Measurements from ENCODE around the gene STXBP2.

Gene STXBP2

DNA sequence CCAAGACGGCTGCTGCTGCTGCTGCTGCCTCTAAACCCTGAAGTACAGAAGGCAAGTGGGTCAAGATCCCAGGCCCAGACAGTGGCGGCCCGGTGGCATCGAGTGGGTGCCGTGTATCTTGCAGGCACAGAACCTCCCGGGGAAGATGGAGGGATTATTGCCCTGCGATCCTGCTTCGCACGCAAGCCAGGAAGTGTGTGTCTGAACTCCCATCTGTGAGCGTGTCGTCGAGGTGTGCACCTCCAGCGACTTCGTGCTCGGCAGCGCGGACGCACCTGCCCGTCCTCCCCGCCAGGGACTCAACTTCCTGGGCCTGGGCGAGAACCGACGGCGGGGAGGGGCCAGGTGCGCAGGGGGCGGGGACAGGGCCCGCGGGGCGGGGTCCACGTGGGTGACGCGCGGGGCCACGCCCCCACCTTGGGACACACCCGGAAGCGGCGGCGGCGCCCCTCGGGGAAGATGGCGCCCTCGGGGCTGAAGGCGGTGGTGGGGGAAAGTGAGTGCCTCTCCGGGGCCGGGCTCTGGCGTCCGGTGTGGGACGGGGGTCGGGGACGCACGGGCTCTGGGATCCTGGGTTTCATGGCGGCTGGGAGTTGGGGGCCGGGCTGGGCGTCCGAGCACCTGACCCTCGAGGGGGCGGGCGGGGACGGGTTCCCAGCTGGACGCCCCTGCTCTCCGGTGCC is at the start of gene STXBP2:
TSS of gene STXBP2 (plus strand) at position 420 of the 683 bp plus-strand sequence. CDS start at position 460, 40 bp downstream.
- DNase-seq: peak; percentile 73

DNA sequence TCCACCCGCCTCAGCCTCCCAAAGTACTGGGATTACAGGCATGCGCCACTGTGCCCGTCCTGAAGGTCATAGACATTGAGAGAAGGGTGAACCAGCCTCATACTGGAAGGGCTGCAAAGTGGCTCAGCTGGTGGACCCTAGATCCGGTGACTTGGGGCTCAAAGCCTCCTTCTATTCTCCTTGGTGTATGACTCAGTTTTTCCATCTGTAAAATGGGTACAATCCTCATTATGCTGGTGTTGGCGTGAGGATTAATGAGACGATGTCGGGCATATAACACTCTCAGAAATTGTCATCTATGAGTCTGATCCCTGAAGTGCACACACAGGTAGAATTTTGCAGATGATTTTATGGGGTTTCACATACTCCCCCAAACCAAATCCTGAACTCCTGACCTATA is 47.1 kb upstream of the STXBP2 start:
- DNase-seq: no peak

DNA sequence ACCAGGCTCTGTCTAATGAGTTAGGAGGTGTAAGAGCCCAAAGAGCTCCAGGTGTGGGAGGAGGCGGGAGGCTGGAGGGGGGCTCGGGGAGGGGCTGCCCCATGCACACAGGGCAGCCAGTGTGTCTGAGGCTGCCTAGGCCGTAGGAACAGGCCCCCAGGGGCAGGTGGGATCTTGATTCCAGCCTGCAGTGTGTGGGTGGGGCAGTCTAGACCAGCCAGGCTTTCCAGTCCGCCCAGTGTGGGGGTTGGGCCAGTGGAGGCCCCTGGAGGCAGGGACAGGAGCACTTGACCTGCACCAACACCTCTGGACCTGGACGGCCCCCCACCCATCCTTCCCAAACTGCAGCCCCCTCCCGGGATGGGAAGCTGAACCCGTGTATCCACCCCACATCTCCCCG is 46.7 kb upstream of the STXBP2 start:
- no peak for DNase-seq

DNA sequence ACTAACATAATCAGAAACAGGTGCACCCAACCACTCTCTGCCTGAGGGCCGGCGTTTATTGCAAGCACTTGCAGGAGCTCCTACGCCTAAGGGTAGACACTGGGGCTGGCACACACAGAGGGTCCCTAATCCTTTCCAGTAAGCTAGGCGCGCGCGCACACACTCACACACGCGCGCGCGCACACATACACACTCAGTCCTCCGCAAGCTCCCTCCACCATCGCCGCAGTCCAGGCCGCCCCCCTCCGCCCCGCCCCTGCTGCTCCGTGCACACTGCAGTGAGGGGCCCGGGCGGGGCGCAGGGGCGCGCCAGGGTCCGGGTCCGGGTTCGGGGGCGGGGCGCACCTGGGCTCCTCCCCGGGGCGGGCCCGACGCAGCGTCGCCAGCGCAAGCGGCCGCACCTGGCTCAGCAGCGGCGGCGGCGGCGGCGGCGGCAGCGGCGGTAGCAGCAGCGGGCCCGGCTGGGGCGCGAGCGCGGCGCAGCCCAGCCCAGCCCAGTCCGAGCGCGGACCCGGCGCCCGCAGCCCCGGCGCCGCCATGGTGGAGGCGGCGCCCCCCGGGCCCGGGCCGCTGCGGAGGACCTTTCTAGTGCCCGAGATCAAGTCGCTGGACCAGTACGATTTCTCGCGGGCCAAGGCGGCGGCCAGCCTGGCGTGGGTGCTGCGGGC is 41.3 kb upstream of the STXBP2 start, which contains the start of gene CAMSAP3:
TSS of gene CAMSAP3 (plus strand) at position 398 of the 668 bp plus-strand sequence. CDS start at position 538, 140 bp downstream.
- DNase-seq: peak; percentile 81

DNA sequence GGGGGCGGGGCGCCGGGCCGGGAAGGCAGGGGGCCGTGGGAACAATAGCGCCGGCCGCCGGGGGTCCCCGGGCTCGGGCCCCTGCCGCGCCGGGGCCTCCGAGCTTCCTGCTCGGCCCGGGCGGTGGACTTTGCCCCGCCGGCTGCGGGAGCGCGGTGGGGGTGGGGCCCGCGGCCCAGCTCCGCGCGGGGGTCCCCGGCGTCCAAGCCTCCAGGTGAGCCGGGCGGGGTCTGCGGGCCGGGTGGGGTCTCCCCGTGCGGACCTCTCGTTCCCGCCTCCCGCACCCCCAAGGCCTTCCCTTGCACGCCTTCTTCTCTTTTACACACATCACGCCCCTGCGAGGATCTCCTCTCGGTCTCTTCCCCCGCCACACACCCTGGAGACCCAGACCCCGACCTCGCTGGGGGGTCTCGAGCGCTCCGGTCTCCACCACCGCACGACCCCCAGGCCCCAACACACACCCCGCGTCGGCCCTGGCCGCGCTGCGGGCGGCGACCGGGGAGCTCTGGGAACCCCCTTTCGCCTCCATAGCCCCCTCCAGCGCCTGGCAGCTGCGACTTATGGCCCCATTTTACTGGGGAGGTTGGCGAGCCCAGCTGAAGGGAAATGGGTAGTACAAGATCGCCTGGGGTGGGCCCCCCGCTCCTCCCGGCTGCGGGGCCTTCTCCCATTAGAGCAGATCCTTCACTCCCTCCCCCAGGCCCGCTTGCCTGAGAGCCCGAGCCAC is 40.5 kb upstream of the STXBP2 start:
- DNase-seq: no peak

DNA sequence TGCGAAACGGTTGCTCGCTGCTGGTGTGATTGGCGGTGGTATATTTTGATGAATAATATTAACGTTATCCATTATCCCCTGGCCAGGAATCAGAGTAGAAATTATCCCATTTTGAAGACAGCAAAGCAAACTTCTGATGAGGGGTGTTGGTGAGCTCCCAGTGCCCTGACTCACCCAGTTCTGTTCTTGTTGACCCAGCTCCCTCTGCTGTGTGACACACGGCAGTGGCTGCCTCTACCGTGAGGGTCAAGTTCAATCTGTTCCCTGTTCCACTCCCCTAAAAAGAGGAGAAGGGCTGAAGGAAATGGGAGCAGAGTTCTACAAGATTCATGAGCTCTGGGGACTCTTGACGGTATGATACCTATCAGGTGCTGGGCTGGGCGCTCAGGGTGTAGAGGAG is 39.2 kb upstream of the STXBP2 start:
- DNase-seq: no peak

DNA sequence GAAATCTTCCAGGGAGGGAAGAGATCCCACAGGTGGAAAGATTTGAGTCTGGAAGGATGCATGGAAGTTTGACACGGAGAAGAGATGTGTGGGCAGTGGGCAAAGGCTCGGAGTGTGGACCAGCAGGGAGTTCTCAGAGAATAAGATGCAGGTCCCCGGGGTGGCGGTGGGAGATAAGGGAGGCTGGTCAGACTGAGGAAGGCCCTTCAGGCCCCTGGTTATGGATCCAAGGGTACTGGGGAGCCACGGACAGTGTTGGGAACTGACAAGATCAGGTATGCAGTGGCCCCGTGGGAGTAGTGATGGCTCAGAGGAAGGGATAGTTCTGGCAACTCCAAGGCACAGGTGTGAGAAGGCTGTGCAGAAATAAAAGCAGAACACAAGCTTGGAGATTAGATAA is 38.7 kb upstream of the STXBP2 start:
- no peak for DNase-seq

DNA sequence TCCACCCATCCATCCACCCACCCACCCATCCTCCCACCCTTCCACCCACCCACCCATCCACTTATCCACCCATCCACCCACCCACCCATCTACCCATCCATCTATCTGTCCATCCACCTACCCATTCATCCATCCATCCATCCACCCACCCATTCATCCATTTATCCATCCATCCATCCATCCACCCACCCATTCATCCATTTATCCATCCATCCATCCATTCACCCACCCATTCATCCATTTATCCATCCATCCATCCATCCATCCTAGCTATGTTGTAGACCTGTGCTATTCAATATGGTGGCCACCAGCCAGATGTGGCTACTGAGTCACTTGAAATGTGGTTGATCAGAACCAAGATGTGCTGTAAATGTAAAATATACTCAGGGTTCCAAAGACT is 36.2 kb upstream of the STXBP2 start:
- no peak for DNase-seq

DNA sequence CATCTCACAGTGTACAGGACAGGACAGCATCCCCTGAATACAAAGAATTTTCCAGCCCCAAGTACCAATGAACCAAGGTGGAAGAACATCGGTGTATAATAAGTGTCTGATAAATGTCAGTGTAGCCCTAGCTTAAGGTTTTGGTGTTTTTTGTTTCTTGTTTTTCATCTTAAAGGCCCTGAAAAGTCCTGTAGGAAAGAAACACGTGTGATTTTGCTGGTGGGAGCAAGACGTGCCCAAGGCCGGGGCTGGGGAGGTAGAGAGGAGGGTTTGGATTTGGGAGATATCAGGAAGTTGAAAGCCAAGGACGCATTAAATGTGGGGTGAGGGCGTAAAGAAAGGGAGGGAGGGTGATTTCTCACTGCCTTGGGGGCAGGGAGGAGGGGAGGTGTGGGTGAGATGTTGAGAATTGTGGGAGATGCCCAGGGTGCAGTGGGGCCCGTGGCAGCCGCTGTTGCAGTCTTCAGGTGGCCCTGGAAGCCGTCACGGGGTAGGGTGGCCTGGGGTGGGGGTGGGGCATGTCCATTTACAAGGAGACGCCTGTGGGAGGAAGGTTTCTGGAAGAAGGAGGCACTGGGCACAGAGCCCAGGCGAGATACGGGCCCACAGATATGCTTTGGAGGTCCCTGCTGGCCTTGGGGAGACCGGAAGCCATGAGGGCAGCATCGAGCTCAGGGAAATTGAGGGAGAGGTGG is 34.5 kb upstream of the STXBP2 start:
- peak; percentile 66 for DNase-seq

DNA sequence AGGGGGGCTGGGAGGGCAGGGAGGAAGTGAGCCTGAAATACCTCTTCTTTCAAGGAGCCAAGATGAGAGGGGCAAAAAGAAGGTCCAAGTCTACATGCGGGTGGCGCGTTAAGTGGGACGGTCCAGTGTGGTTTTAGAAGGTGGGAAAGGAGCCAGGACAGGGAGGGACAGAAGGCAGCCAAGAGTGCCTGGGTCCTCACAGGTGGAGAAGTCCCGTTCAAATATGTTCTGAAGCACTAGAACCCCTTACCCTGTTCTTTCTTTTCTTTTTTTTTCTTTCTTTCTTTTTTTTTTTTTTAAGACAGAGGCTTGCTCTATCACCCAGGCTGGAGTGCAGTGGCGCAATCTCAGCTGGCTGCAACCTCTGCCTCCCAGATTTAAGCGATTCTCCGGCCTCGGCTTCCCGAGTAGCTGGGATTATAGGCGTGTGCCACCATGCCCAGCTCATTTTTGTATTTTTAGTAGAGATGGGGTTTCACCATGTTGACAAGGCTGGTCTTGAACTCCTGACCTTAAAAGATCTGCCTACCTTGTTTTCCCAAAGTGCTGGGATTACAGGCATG is 33.9 kb upstream of the STXBP2 start:
- peak; percentile 66 for DNase-seq

DNA sequence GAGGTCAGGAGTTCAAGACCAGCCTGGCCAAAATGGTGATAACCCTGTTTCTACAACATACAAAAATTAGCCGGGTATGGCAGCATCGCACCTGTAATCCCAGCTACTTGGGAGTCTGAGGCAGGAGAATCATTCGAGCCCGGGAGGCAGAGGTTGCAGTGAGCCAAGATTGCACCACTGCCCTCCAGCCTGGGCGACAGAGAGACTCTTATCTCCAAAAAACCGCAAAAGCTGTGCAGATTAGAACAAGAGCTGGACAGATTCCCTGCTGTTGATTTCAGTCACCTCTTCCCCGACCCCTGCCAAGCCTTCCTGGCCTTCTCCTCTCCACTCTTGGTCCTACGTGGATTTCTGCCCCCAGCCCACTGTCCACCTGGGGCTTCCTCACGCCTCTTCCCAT is 33.0 kb upstream of the STXBP2 start:
- no peak for DNase-seq

DNA sequence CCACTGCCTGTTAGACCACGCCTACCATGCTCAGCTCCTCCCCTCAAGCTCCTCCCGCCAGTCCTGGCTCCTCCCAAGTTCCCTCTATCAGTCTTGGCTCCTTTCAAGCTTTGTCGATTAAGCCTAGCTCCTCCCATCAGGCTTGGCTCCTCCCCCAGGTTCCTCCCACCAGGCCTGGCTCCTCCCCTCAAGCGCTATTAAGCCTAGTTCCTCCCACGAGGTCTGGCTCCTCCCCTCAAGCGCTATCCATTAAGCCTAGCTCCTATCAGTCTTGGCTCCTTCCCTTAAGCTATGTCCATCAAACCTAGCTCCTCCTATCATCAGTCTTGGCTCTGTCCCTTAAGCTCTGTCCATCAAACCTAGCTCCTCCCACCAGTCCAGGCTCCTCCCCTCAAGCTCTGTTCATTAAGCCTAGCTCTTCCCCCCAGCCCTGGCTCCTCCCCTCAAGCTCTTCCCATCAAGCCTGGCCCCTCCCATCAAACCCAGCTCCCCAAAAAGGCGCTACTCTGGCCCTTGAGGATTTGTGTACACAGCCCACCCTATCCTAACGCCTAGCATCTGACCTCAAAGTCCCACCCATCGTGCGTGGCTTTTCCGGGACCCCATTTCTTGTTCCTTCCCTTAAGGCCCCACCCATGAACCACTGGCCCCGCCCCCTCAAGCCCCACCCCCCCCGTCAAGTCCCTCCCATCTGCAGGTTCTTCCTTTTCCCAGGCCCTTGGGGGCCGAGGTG is 31.3 kb upstream of the STXBP2 start:
- no peak for DNase-seq

DNA sequence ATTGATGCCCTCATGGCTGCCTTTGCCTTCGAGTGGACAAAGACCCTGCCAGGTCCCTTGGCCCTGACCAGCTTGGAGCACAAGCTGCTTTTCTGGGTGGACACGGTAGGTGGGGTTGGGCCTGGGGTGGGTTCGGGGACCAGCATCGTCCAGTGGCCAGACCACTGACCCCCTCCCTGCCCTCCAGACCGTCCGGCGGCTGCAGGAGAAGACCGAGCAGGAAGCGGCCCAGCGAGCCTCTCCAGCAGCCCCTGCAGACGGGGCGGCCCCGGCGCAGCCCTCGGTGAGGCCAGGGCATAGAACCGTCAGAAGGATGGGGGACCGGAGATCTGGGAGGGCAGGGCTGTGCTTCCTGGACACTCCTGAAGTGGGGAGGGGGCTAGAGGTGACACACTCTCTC is 30.6 kb upstream of the STXBP2 start:
- DNase-seq: no peak

DNA sequence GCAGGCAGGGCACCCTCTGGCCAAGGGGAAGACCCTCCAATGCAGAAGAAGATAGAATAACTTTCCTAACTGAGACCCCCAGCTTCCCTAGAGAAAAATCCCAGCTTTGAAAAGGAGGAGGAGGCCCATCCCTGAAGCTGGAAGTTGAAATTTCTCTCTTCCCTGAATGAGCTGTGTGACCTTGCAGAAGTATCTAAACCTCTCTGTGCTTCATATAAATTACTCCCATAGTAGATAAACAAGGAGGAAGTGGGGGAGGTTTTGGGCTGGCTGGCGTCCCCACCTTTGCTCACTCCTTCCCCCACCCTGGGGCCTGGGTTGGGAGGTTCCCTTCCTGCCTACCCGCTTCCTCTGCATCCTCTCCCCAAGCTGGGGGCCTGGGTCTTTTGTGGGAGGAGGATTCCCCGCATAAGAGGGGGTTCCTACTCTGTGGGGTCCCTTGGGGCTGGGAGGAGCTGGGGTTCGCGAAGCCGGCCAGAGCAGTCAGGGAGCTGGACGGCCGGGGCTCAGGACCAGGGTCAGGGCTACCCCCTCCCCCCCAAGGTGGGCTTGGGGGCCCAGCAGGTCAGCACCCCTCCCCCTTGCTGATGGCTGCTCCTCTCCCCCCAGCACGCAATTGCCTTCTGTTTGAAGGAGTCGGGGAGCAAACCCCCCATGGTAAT is 29.6 kb upstream of the STXBP2 start:
- DNase-seq: no peak

DNA sequence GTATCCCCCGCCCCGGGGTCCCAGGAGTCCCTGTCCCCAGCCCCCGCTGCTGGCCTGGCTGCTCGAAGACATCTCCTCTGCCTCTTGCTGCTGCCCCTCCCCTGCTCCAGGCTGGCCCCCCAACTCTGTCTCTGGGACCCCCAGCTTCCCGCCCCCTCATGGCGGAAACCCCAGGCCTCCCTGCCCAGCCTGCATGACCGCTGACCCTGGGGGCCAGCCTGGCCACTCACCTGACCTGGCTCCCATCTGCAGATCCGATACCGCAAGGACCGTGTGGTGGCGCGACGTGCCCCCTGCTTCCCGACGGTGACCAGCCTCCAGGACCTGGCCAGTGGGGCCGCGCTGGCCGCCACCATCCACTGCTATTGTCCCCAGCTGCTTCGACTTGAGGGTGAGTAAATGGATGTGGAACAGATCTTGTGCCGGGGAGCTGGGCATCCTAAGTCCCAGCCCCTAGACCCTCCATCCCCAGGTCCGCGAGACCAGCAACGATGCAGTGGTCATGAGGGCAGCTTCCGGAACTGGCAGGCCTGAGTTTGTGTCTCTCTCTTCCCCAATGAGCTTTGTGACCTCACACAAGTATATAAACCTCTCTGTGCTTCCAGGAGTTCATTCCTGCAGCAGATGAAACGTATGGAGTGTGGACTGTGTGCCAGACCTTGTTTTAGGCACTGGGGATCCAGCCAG is 28.9 kb upstream of the STXBP2 start:
- no peak for DNase-seq

DNA sequence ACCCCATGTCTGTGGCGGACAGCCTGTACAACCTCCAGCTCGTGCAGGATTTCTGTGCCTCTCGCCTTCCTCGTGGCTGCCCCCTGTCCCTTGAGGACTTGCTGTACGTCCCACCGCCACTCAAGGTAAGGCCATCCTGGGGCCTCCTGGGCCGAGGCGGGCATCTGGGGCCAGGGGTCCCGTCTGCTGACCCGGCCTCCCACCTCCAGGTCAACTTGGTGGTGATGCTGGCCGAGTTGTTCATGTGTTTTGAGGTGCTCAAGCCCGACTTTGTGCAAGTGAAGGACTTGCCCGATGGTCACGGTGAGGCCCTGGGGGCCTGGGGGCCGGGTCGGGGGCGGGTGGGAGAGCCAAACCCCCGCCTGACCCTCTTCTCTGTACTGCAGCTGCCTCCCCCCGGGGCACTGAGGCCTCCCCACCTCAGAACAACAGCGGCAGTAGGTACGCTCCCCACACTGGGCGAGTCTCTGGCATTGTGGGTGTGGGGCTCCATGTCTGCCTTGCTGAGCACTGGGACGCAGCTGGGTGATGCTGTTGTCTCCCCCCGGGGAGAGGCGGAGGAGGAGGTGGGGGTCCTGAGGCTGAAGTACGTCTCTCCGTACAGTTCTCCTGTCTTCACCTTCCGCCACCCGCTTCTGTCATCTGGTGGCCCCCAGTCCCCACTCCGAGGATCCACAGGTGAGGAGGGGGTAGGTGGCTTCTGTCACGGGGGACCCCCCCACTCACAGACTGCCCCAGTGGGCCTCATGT is 26.2 kb upstream of the STXBP2 start:
- no peak for DNase-seq

DNA sequence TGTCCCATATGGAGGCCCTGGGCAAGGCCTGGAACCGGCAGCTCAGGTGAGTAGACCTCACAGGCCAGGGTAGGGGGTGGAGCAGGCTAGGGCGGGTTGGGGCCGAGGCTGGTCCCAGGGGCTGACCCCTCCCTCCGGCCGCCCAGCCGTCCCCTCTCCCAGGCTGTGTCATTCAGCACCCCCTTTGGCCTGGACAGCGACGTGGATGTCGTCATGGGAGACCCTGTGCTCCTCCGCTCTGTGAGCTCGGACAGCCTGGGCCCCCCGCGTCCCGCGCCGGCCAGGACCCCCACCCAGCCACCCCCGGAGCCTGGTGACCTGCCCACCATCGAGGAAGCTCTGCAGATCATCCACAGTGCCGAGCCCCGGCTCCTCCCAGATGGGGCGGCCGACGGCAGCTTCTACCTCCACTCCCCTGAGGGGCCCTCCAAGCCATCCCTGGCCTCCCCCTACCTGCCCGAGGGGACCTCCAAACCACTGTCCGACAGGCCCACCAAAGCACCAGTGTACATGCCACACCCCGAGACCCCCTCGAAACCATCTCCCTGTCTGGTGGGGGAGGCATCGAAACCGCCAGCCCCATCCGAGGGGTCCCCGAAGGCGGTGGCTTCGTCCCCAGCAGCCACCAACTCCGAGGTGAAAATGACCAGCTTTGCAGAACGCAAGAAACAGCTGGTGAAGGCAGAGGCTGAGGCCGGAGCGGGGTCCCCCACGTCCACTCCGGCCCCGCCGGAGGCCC is 25.2 kb upstream of the STXBP2 start:
- no peak for DNase-seq

DNA sequence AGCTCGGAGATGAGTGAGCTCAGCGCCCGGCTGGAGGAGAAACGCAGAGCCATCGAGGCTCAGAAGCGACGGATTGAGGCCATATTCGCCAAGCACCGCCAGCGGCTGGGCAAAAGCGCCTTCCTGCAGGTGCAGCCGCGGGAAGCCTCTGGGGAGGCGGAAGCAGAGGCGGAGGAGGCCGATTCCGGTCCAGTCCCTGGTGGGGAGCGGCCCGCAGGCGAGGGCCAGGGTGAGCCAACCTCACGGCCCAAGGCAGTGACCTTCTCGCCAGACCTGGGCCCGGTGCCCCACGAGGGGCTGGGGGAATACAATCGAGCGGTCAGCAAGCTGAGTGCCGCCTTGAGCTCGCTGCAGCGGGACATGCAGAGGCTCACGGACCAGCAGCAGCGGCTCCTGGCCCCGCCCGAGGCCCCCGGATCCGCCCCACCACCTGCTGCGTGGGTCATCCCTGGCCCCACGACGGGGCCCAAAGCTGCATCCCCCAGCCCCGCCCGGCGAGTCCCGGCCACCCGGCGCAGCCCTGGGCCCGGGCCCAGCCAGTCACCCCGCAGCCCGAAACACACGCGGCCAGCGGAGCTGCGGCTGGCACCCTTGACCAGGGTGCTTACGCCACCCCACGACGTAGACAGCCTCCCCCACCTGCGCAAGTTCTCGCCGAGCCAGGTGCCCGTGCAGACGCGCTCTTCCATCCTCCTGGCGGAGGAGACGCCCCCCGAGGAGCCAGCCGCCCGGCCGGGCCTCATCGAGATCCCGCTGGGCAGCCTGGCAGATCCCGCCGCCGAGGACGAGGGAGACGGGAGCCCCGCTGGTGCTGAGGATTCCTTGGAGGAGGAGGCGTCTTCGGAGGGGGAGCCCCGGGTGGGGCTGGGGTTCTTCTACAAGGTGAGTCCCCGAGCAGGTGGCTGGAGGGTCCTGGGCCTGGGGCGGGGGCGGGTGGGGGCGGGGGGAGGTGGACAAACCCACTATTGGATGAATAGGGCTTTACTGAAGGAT is 24.3 kb upstream of the STXBP2 start:
- DNase-seq: no peak
